ENCODE data around the gene GFOD2.

The GFOD2 gene

GRCh38 chr16:67651847-67652246, 67.3 kb downstream of the GFOD2 start:
- no peak overlapping the region for H2AFZ ChIP-seq (ENCODE audit: low read length, unreplicated experiment)
- no peaks in the 10 kb centered on the region for H3K79me2 ChIP-seq (ENCODE audit: control insufficient read depth, insufficient read depth, low read length, unreplicated experiment)
- peaks cover 75% of the 10 kb centered on the region for H3K27me3 ChIP-seq (ENCODE audit: insufficient read depth, low read length)
- no peaks in the 10 kb centered on the region for H3K36me3 ChIP-seq (ENCODE audit: insufficient read depth, low read length)
- H3K4me1 ChIP-seq (ENCODE audit: control insufficient read depth, insufficient read depth, low read length, unreplicated experiment) = no peaks in the 10 kb centered on the region
- no peak overlapping the region for H3K4me3 ChIP-seq (ENCODE audit: low read depth, low read length)
- H3K27ac ChIP-seq (ENCODE audit: low read depth, low read length) = no peak overlapping the region

GRCh38 chr16:67651039-67651438, 68.1 kb downstream of the GFOD2 start:
- Histone ChIP-seq H3K4me1 (ENCODE audit: control insufficient read depth, insufficient read depth, low read length, unreplicated experiment) (no peaks in the 10 kb centered on the region), H2AFZ (ENCODE audit: low read length, unreplicated experiment) (no peak overlapping the region), H3K4me3 (ENCODE audit: low read depth, low read length) (no peak overlapping the region), H3K36me3 (ENCODE audit: insufficient read depth, low read length) (no peaks in the 10 kb centered on the region), H3K79me2 (ENCODE audit: control insufficient read depth, insufficient read depth, low read length, unreplicated experiment) (no peaks in the 10 kb centered on the region), H3K27ac (ENCODE audit: low read depth, low read length) (no peak overlapping the region), H3K27me3 (ENCODE audit: insufficient read depth, low read length) (peaks cover 83% of the 10 kb centered on the region)

- Histone ChIP-seq H3K27me3 (ENCODE audit: insufficient read depth, low read length) (peaks cover 94% of the 10 kb centered on the region), H3K4me3 (ENCODE audit: low read depth, low read length) (no peak overlapping the region), H3K79me2 (ENCODE audit: control insufficient read depth, insufficient read depth, low read length, unreplicated experiment) (no peaks in the 10 kb centered on the region), H3K36me3 (ENCODE audit: insufficient read depth, low read length) (no peaks in the 10 kb centered on the region), H3K4me1 (ENCODE audit: control insufficient read depth, insufficient read depth, low read length, unreplicated experiment) (no peaks in the 10 kb centered on the region), H2AFZ (ENCODE audit: low read length, unreplicated experiment) (no peak overlapping the region), H3K27ac (ENCODE audit: low read depth, low read length) (no peak overlapping the region)
These were observed 69.1 kb downstream of the GFOD2 start for GRCh38 chr16:67650023-67650422.

GRCh38 chr16:67649494-67649931, 69.6 kb downstream of the GFOD2 start:
- Histone ChIP-seq H2AFZ (ENCODE audit: low read length, unreplicated experiment) (no peak overlapping the region), H3K27ac (ENCODE audit: low read depth, low read length) (no peak overlapping the region), H3K27me3 (ENCODE audit: insufficient read depth, low read length) (peaks cover 90% of the 10 kb centered on the region), H3K4me3 (ENCODE audit: low read depth, low read length) (no peak overlapping the region), H3K36me3 (ENCODE audit: insufficient read depth, low read length) (no peaks in the 10 kb centered on the region), H3K79me2 (ENCODE audit: control insufficient read depth, insufficient read depth, low read length, unreplicated experiment) (no peaks in the 10 kb centered on the region), H3K4me1 (ENCODE audit: control insufficient read depth, insufficient read depth, low read length, unreplicated experiment) (no peaks in the 10 kb centered on the region)

GRCh38 chr16:67648764-67649407, 70.2 kb downstream of the GFOD2 start:
- H3K4me1 ChIP-seq (ENCODE audit: control insufficient read depth, insufficient read depth, low read length, unreplicated experiment) = no peaks in the 10 kb centered on the region
- H3K4me3 ChIP-seq (ENCODE audit: low read depth, low read length) = no peak overlapping the region
- no peaks in the 10 kb centered on the region for H3K36me3 ChIP-seq (ENCODE audit: insufficient read depth, low read length)
- H3K27me3 ChIP-seq (ENCODE audit: insufficient read depth, low read length) = peaks cover 87% of the 10 kb centered on the region
- no peaks in the 10 kb centered on the region for H3K79me2 ChIP-seq (ENCODE audit: control insufficient read depth, insufficient read depth, low read length, unreplicated experiment)
- H3K27ac ChIP-seq (ENCODE audit: low read depth, low read length) = no peak overlapping the region
- H2AFZ ChIP-seq (ENCODE audit: low read length, unreplicated experiment) = no peak overlapping the region

- Histone ChIP-seq H3K27ac (ENCODE audit: low read depth, low read length) (no peak overlapping the region), H2AFZ (ENCODE audit: low read length, unreplicated experiment) (no peak overlapping the region), H3K79me2 (ENCODE audit: control insufficient read depth, insufficient read depth, low read length, unreplicated experiment) (no peaks in the 10 kb centered on the region), H3K4me1 (ENCODE audit: control insufficient read depth, insufficient read depth, low read length, unreplicated experiment) (no peaks in the 10 kb centered on the region), H3K27me3 (ENCODE audit: insufficient read depth, low read length) (peaks cover 80% of the 10 kb centered on the region), H3K4me3 (ENCODE audit: low read depth, low read length) (no peak overlapping the region), H3K36me3 (ENCODE audit: insufficient read depth, low read length) (no peaks in the 10 kb centered on the region)
These were observed 70.9 kb downstream of the GFOD2 start for GRCh38 chr16:67648088-67648763.

- Histone ChIP-seq H3K27ac (ENCODE audit: low read depth, low read length) (no peak overlapping the region), H3K4me1 (ENCODE audit: control insufficient read depth, insufficient read depth, low read length, unreplicated experiment) (no peaks in the 10 kb centered on the region), H3K27me3 (ENCODE audit: insufficient read depth, low read length) (peaks cover 78% of the 10 kb centered on the region), H3K79me2 (ENCODE audit: control insufficient read depth, insufficient read depth, low read length, unreplicated experiment) (no peaks in the 10 kb centered on the region), H3K4me3 (ENCODE audit: low read depth, low read length) (no peak overlapping the region), H3K36me3 (ENCODE audit: insufficient read depth, low read length) (no peaks in the 10 kb centered on the region), H2AFZ (ENCODE audit: low read length, unreplicated experiment) (no peak overlapping the region)
These were observed 71.4 kb downstream of the GFOD2 start for GRCh38 chr16:67647681-67648080.

GRCh38 chr16:67647111-67647651, 71.9 kb downstream of the GFOD2 start:
- H3K27me3 ChIP-seq (ENCODE audit: insufficient read depth, low read length) = peaks cover 74% of the 10 kb centered on the region
- no peak overlapping the region for H3K27ac ChIP-seq (ENCODE audit: low read depth, low read length)
- no peak overlapping the region for H3K4me3 ChIP-seq (ENCODE audit: low read depth, low read length)
- H3K36me3 ChIP-seq (ENCODE audit: insufficient read depth, low read length) = no peaks in the 10 kb centered on the region
- no peak overlapping the region for H2AFZ ChIP-seq (ENCODE audit: low read length, unreplicated experiment)
- no peaks in the 10 kb centered on the region for H3K4me1 ChIP-seq (ENCODE audit: control insufficient read depth, insufficient read depth, low read length, unreplicated experiment)
- no peaks in the 10 kb centered on the region for H3K79me2 ChIP-seq (ENCODE audit: control insufficient read depth, insufficient read depth, low read length, unreplicated experiment)

- no peak overlapping the region for H3K4me3 ChIP-seq (ENCODE audit: low read depth, low read length)
- H3K4me1 ChIP-seq (ENCODE audit: control insufficient read depth, insufficient read depth, low read length, unreplicated experiment) = no peaks in the 10 kb centered on the region
- no peak overlapping the region for H3K27ac ChIP-seq (ENCODE audit: low read depth, low read length)
- no peaks in the 10 kb centered on the region for H3K79me2 ChIP-seq (ENCODE audit: control insufficient read depth, insufficient read depth, low read length, unreplicated experiment)
- no peak overlapping the region for H2AFZ ChIP-seq (ENCODE audit: low read length, unreplicated experiment)
- no peaks in the 10 kb centered on the region for H3K36me3 ChIP-seq (ENCODE audit: insufficient read depth, low read length)
- H3K27me3 ChIP-seq (ENCODE audit: insufficient read depth, low read length) = peaks cover 58% of the 10 kb centered on the region
These were observed 73.6 kb downstream of the GFOD2 start for GRCh38 chr16:67645397-67646121.

GRCh38 chr16:67644038-67644437, 75.1 kb downstream of the GFOD2 start:
- H3K4me1 ChIP-seq (ENCODE audit: control insufficient read depth, insufficient read depth, low read length, unreplicated experiment) = no peaks in the 10 kb centered on the region
- H3K36me3 ChIP-seq (ENCODE audit: insufficient read depth, low read length) = no peaks in the 10 kb centered on the region
- H3K27me3 ChIP-seq (ENCODE audit: insufficient read depth, low read length) = peaks cover 43% of the 10 kb centered on the region
- no peak overlapping the region for H3K4me3 ChIP-seq (ENCODE audit: low read depth, low read length)
- H2AFZ ChIP-seq (ENCODE audit: low read length, unreplicated experiment) = no peak overlapping the region
- no peaks in the 10 kb centered on the region for H3K79me2 ChIP-seq (ENCODE audit: control insufficient read depth, insufficient read depth, low read length, unreplicated experiment)
- H3K27ac ChIP-seq (ENCODE audit: low read depth, low read length) = no peak overlapping the region

Measured in ACC112 (cell line).